Hepatocyte (in vitro differentiated cells): ENCODE results near the gene ADAMTS4. TPM values are rescaled to one million over a fixed set of nuclear protein-coding genes. Genes with fewer than 3 reads are reported as not detected.

ENCODE experiments used
- DNase-seq: peaks from one replicate; pipeline ENCODE4 v3.0.0-alpha.2; 2016; ENCODE audit warnings: low spot score
- H2AFZ ChIP-seq: fragments of 200-600 bp; sonication (generic); 2 replicates; pipeline ENCODE4 v1.6.0; 2016; ENCODE audit warnings: antibody characterized with exemption, mild to moderate bottlenecking
- H3K27ac ChIP-seq: fragments of 200-600 bp; sonication (generic); 2 replicates; pipeline ENCODE4 v1.5.1; 2016; ENCODE audit warnings: mild to moderate bottlenecking
- H3K27me3 ChIP-seq: fragments of 200-600 bp; sonication (generic); 2 replicates; pipeline ENCODE4 v1.6.1; 2016
- H3K36me3 ChIP-seq: fragments of 200-600 bp; sonication (generic); replicated peaks from 2 replicates; pipeline ENCODE4 v1.5.1; 2016; ENCODE audit warnings: low read depth; ENCODE audit not compliant: insufficient read depth
- H3K4me1 ChIP-seq: fragments of 200-600 bp; sonication (generic); 2 replicates; pipeline ENCODE4 v1.5.1; 2016; ENCODE audit warnings: mild to moderate bottlenecking, moderate library complexity; ENCODE audit not compliant: insufficient read depth
- H3K4me2 ChIP-seq: fragments of 200-600 bp; sonication (generic); 2 replicates; pipeline ENCODE4 v1.6.0; 2016
- H3K4me3 ChIP-seq: fragments of 200-600 bp; sonication (generic); 2 replicates; pipeline ENCODE4 v1.5.1; 2016; ENCODE audit warnings: mild to moderate bottlenecking
- H3K79me2 ChIP-seq: fragments of 200-600 bp; sonication (generic); 2 replicates; pipeline ENCODE4 v1.6.0; 2017; ENCODE audit warnings: mild to moderate bottlenecking
- H3K9me2 ChIP-seq: fragments of 200-600 bp; sonication (generic); replicated peaks from 2 replicates; pipeline ENCODE4 v1.6.0; 2017; ENCODE audit warnings: mild to moderate bottlenecking; ENCODE audit not compliant: insufficient read depth
- H3K9me3 ChIP-seq: fragments of 200-600 bp; sonication (generic); 2 replicates; pipeline ENCODE4 v1.5.1; 2016; ENCODE audit warnings: low read depth, mild to moderate bottlenecking
- H4K20me1 ChIP-seq: fragments of 200-600 bp; sonication (generic); 2 replicates; pipeline ENCODE4 v1.6.0; 2016; ENCODE audit warnings: mild to moderate bottlenecking; ENCODE audit not compliant: insufficient read depth, poor library complexity, severe bottlenecking
- CTCF ChIP-seq: fragments of 200-600 bp; sonication (generic); IDR thresholded peaks from 2 replicates; pipeline ENCODE4 v1.5.1; 2016; ENCODE audit warnings: antibody characterized with exemption, mild to moderate bottlenecking; ENCODE audit not compliant: poor library complexity
- EZH2 ChIP-seq: fragments of 200-600 bp; sonication (generic); IDR thresholded peaks from 2 replicates; pipeline ENCODE4 v1.6.1; 2016; ENCODE audit warnings: antibody characterized with exemption, mild to moderate bottlenecking, borderline replicate concordance
- EZH2phosphoT487 ChIP-seq: fragments of 200-600 bp; sonication (generic); IDR thresholded peaks from one replicate; pipeline ENCODE4 v1.6.1; 2018; ENCODE audit warnings: antibody characterized with exemption, mild to moderate bottlenecking, low read depth, moderate library complexity; ENCODE audit not compliant: unreplicated experiment, severe bottlenecking
- WGBS: methylation state at CpG from one replicate; pipeline ENCODE4 v1.1.6; 2016; ENCODE audit warnings: low lambda C conversion rate; ENCODE audit errors: missing lambda C conversion rate; 5-methylcytosine and 5-hydroxymethylcytosine counted together
- microRNA-seq: library from miRNA; unstranded; fragments of <30 nt; microRNA quantifications from one replicate; pipeline ENCODE4, GENCODE V29; 2017
- polyA plus RNA-seq: library from polyadenylated mRNA; unstranded; fragments of >200 nt; fragmentation: Nextera tagmentation; extraction: Ambion mirVana; gene quantifications from 2 replicates; pipeline ENCODE4 v1.2.1, GENCODE V29; 2016
- small RNA-seq: library from RNA; depleted of rRNA; stranded (forward); fragments of <200 nt; gene quantifications from one replicate; pipeline ENCODE3, GENCODE V24; 2014
- total RNA-seq: library from RNA; depleted of rRNA; stranded (reverse); fragments of >200 nt; gene quantifications from 2 replicates; pipeline ENCODE4 v1.2.3, GENCODE V29; 2014

The ADAMTS4 gene
- total and polyA plus RNA-seq, 2 experiments from 2014 or later = 2.3 to 6.1 TPM

GRCh38 chr1:161139766-161140165 lies 59.1 kb downstream of the ADAMTS4 start:
- peak; percentile 71 for DNase-seq
- H3K79me2 ChIP-seq = peaks cover 20% of the 10 kb centered on the region
- no peaks in the 10 kb centered on the region for H3K9me3 ChIP-seq
- H3K9me2 ChIP-seq = no peaks in the 10 kb centered on the region
- H3K4me1 ChIP-seq = no peaks in the 10 kb centered on the region
- no peaks in the 10 kb centered on the region for H4K20me1 ChIP-seq
- H3K27me3 ChIP-seq = no peaks in the 10 kb centered on the region
- H2AFZ ChIP-seq = no peak overlapping the region
- no peak overlapping the region for H3K27ac ChIP-seq
- no peak overlapping the region for H3K4me2 ChIP-seq
- no peak overlapping the region for H3K4me3 ChIP-seq
- H3K36me3 ChIP-seq = no peaks in the 10 kb centered on the region
- TF ChIP-seq EZH2phosphoT487 = no peak
- no peak for TF ChIP-seq EZH2
- TF ChIP-seq CTCF = peak; percentile 61
- 62% methylated on average over 1 of the region's 1 CpG for WGBS

- H3K79me2 ChIP-seq = peaks cover 34% of the 10 kb centered on the region
- peaks cover 5% of the 10 kb centered on the region for H4K20me1 ChIP-seq
- H3K9me2 ChIP-seq = no peaks in the 10 kb centered on the region
- TF ChIP-seq EZH2phosphoT487 (no peak), CTCF (no peak), EZH2 (no peak)
- no peaks in the 10 kb centered on the region for H3K36me3 ChIP-seq
- no peak overlapping the region for H3K4me3 ChIP-seq
- H3K9me3 ChIP-seq = no peaks in the 10 kb centered on the region
- H2AFZ ChIP-seq = no peak overlapping the region
- 95% methylated on average over 1 of the region's 1 CpG for WGBS
- no peak overlapping the region for H3K27ac ChIP-seq
- no peaks in the 10 kb centered on the region for H3K27me3 ChIP-seq
- no peak overlapping the region for H3K4me2 ChIP-seq
- peaks cover 7% of the 10 kb centered on the region for H3K4me1 ChIP-seq
- no peak for DNase-seq
These were observed 60.4 kb downstream of the ADAMTS4 start for GRCh38 chr1:161138431-161138830.

- no peak for DNase-seq
- H3K27ac ChIP-seq = no peak overlapping the region
These were observed 61.0 kb downstream of the ADAMTS4 start for GRCh38 chr1:161137881-161138280.

More at GRCh38 chr1:161137881-161138280, 61.0 kb downstream of the ADAMTS4 start:
- Histone ChIP-seq H3K27me3 (no peaks in the 10 kb centered on the region), H3K4me2 (no peak overlapping the region), H2AFZ (no peak overlapping the region), H4K20me1 (peaks cover 5% of the 10 kb centered on the region), H3K4me3 (no peak overlapping the region), H3K36me3 (no peaks in the 10 kb centered on the region), H3K79me2 (peaks cover 35% of the 10 kb centered on the region), H3K9me3 (no peaks in the 10 kb centered on the region), H3K9me2 (no peaks in the 10 kb centered on the region), H3K4me1 (peaks cover 7% of the 10 kb centered on the region)
- WGBS = 96% methylated on average over 3 of the region's 3 CpGs
- TF ChIP-seq EZH2phosphoT487 (no peak), CTCF (no peak), EZH2 (no peak)

Small RNAs within 50 kb of the gene (microRNA-seq; reads per million reads assigned to microRNA genes)
- gene MIR5187 = 3.1 reads per million

Small RNAs within 50 kb of the gene (small RNA-seq; reads per million reads assigned to genes)
- not detected for gene RF01225

Other genes starting within 250 kb of the ADAMTS4 start
- 1.3 and 1.4 TPM in 2 replicates for gene ITLN2, start 244.2 kb downstream of the ADAMTS4 start, total RNA-seq
- gene ITLN2, start 244.2 kb downstream of the ADAMTS4 start, polyA plus RNA-seq = 1.7 and 3.6 TPM in 2 replicates
- gene F11R, start 177.9 kb downstream of the ADAMTS4 start, total RNA-seq = 140 and 180 TPM in 2 replicates
- 148 and 149 TPM in 2 replicates for gene F11R, start 177.9 kb downstream of the ADAMTS4 start, polyA plus RNA-seq
- gene TSTD1, start 160.1 kb downstream of the ADAMTS4 start, total RNA-seq = 30.8 and 36.3 TPM in 2 replicates
- 101 and 102 TPM in 2 replicates for gene TSTD1, start 160.1 kb downstream of the ADAMTS4 start, polyA plus RNA-seq
- 62.1 and 85.1 TPM in 2 replicates for gene USF1, start 153.1 kb downstream of the ADAMTS4 start, total RNA-seq
- 11.9 and 23.2 TPM in 2 replicates for gene USF1, start 153.1 kb downstream of the ADAMTS4 start, polyA plus RNA-seq
- 0.52 and 0.80 TPM in 2 replicates for gene ARHGAP30, start 129.2 kb downstream of the ADAMTS4 start, total RNA-seq
- gene ARHGAP30, start 129.2 kb downstream of the ADAMTS4 start, polyA plus RNA-seq = 1.4 and 1.7 TPM in 2 replicates
- 5.9 and 7.0 TPM in 2 replicates for gene NECTIN4, start 109.5 kb downstream of the ADAMTS4 start, total RNA-seq
- 8.5 and 12.7 TPM in 2 replicates for gene NECTIN4, start 109.5 kb downstream of the ADAMTS4 start, polyA plus RNA-seq
- 1.4 and 3.9 TPM in 2 replicates for gene KLHDC9, start 100.7 kb downstream of the ADAMTS4 start, total RNA-seq
- 4.5 and 7.4 TPM in 2 replicates for gene KLHDC9, start 100.7 kb downstream of the ADAMTS4 start, polyA plus RNA-seq
- gene PFDN2, start 81.0 kb downstream of the ADAMTS4 start, total RNA-seq = 47.6 and 63.1 TPM in 2 replicates
- 84.6 and 93.2 TPM in 2 replicates for gene PFDN2, start 81.0 kb downstream of the ADAMTS4 start, polyA plus RNA-seq
- 41.3 and 47.5 TPM in 2 replicates for gene NIT1, start 80.9 kb downstream of the ADAMTS4 start, total RNA-seq
- gene NIT1, start 80.9 kb downstream of the ADAMTS4 start, polyA plus RNA-seq = 48.9 and 50.4 TPM in 2 replicates
- 19.0 and 21.8 TPM in 2 replicates for gene DEDD, start 66.4 kb downstream of the ADAMTS4 start, total RNA-seq
- gene DEDD, start 66.4 kb downstream of the ADAMTS4 start, polyA plus RNA-seq = 24.3 and 27.1 TPM in 2 replicates
- 105 and 136 TPM in 2 replicates for gene UFC1, start 45.1 kb downstream of the ADAMTS4 start, total RNA-seq
- gene UFC1, start 45.1 kb downstream of the ADAMTS4 start, polyA plus RNA-seq = 119 and 128 TPM in 2 replicates
- 5.5 and 7.7 TPM in 2 replicates for gene USP21, start 39.6 kb downstream of the ADAMTS4 start, total RNA-seq
- gene USP21, start 39.6 kb downstream of the ADAMTS4 start, polyA plus RNA-seq = 24.4 and 44.7 TPM in 2 replicates
- 11.2 and 18.3 TPM in 2 replicates for gene PPOX, start 32.6 kb downstream of the ADAMTS4 start, total RNA-seq
- gene PPOX, start 32.6 kb downstream of the ADAMTS4 start, polyA plus RNA-seq = 30.7 and 31.6 TPM in 2 replicates
- gene B4GALT3, start 21.5 kb downstream of the ADAMTS4 start, total RNA-seq = 32.2 and 36.0 TPM in 2 replicates
- gene B4GALT3, start 21.5 kb downstream of the ADAMTS4 start, polyA plus RNA-seq = 48.1 and 56.9 TPM in 2 replicates
- 103 TPM in 2 replicates for gene NDUFS2, start 3.3 kb upstream of the ADAMTS4 start, total RNA-seq
- gene NDUFS2, start 3.3 kb upstream of the ADAMTS4 start, polyA plus RNA-seq = 163 and 177 TPM in 2 replicates
- gene FCER1G, start 16.2 kb upstream of the ADAMTS4 start, total RNA-seq = 1.1 and 4.3 TPM in 2 replicates
- 4.8 and 14.5 TPM in 2 replicates for gene FCER1G, start 16.2 kb upstream of the ADAMTS4 start, polyA plus RNA-seq
- 3,581 and 4,608 TPM in 2 replicates for gene APOA2, start 24.6 kb upstream of the ADAMTS4 start, total RNA-seq
- gene APOA2, start 24.6 kb upstream of the ADAMTS4 start, polyA plus RNA-seq = 5,258 and 8,089 TPM in 2 replicates
- gene TOMM40L, start 27.0 kb upstream of the ADAMTS4 start, total RNA-seq = 11.4 and 15.7 TPM in 2 replicates
- gene TOMM40L, start 27.0 kb upstream of the ADAMTS4 start, polyA plus RNA-seq = 14.5 and 15.7 TPM in 2 replicates
- gene NR1I3, start 39.1 kb upstream of the ADAMTS4 start, total RNA-seq = 2.6 and 4.1 TPM in 2 replicates
- 3.9 and 8.1 TPM in 2 replicates for gene NR1I3, start 39.1 kb upstream of the ADAMTS4 start, polyA plus RNA-seq
- gene PCP4L1, start 59.7 kb upstream of the ADAMTS4 start, total RNA-seq = 1.4 and 2.6 TPM in 2 replicates
- gene PCP4L1, start 59.7 kb upstream of the ADAMTS4 start, polyA plus RNA-seq = 1.4 and 1.7 TPM in 2 replicates
- 0.80 and 2.1 TPM in 2 replicates for gene MPZ, start 110.9 kb upstream of the ADAMTS4 start, total RNA-seq
- gene MPZ, start 110.9 kb upstream of the ADAMTS4 start, polyA plus RNA-seq = 0.21 TPM in 1 of 2 replicates, not detected in the other
- gene SDHC, start 115.3 kb upstream of the ADAMTS4 start, total RNA-seq = 131 and 169 TPM in 2 replicates
- 291 and 358 TPM in 2 replicates for gene SDHC, start 115.3 kb upstream of the ADAMTS4 start, polyA plus RNA-seq
- gene CFAP126, start 168.8 kb upstream of the ADAMTS4 start, total RNA-seq = not detected in 2 replicates
- not detected in 2 replicates for gene CFAP126, start 168.8 kb upstream of the ADAMTS4 start, polyA plus RNA-seq